ENCODE data around the gene VPREB3. TPM values are rescaled to one million over a fixed set of nuclear protein-coding genes. Genes with fewer than 3 reads are reported as not detected.

VPREB3 gene
- total and polyA plus RNA-seq, 2 donors (not counting 1 experiment from before 2014, with no cell fraction given) = not detected

- no peaks in the 10 kb centered on the region for H3K36me3 ChIP-seq (ENCODE audit: control insufficient read depth, insufficient read depth, low read length)
- no peaks in the 10 kb centered on the region for H3K27me3 ChIP-seq (ENCODE audit: control insufficient read depth, insufficient read depth, low read length)
- peak within 1 kb of the TSS; percentile 17 for H3K9ac ChIP-seq (ENCODE audit: insufficient read depth, low read length)
- H3K9me3 ChIP-seq (ENCODE audit: control insufficient read depth, insufficient read depth, low read depth, low read length) = no peaks in the 10 kb centered on the region
- H3K4me1 ChIP-seq (ENCODE audit: control insufficient read depth, extremely low read depth, insufficient read depth, low read length) = peaks cover 5% of the 10 kb centered on the region
- DNase-seq (ENCODE audit: low read depth in 2 of 2) = peak; percentile 53 to 74
- peak; percentile 63 to 78 for TF ChIP-seq CTCF (conservative IDR thresholded peaks at IDR 0.05 in 1 of 2, IDR thresholded peaks at IDR 0.05 in 1 of 2; ENCODE audit: low read depth in 1 of 2, low read length in 2 of 2)
- TF ChIP-seq EZH2 (IDR thresholded peaks at IDR 0.05; ENCODE audit: low read length, missing control alignments) = no peak
- peak within 1 kb of the TSS; percentile 87 for H3K4me2 ChIP-seq (ENCODE audit: extremely low read depth, insufficient read depth, low read length)
- H3K27ac ChIP-seq (ENCODE audit: insufficient read depth, low read length) = no peak within 1 kb of the TSS
- H4K20me1 ChIP-seq (ENCODE audit: control insufficient read depth, extremely low read depth, insufficient read depth, low read length) = no peaks in the 10 kb centered on the region
- peak within 1 kb of the TSS; percentile 66 for H2AFZ ChIP-seq (ENCODE audit: low read length)
- H3K79me2 ChIP-seq (ENCODE audit: control insufficient read depth, insufficient read depth, low read length) = no peaks in the 10 kb centered on the region
- peak within 1 kb of the TSS; percentile 50 to 62 (median 55) for H3K4me3 ChIP-seq (replicated peaks in 1 of 4; ENCODE audit: control extremely low read depth in 1 of 4, insufficient read depth in 1 of 4, low read depth in 3 of 4, low read length in 4 of 4)
Measured at GRCh38 chr22:23767673-23768548, 13.7 kb upstream of the VPREB3 start, which contains the start of gene CHCHD10. CHCHD10 (minus strand) TSS chr22:23767972; CDS start chr22:23767874, 98 bp downstream.

GRCh38 chr22:23767303-23767672, 13.1 kb upstream of the VPREB3 start:
- no peak overlapping the region for H2AFZ ChIP-seq (ENCODE audit: low read length)

More at GRCh38 chr22:23767303-23767672, 13.1 kb upstream of the VPREB3 start:
- H3K27me3 ChIP-seq (ENCODE audit: control insufficient read depth, insufficient read depth, low read length) = no peaks in the 10 kb centered on the region
- DNase-seq (ENCODE audit: low read depth in 2 of 2) = no peak
- H3K9me3 ChIP-seq (ENCODE audit: control insufficient read depth, insufficient read depth, low read depth, low read length) = no peaks in the 10 kb centered on the region
- H3K4me3 ChIP-seq (replicated peaks in 1 of 4; ENCODE audit: control extremely low read depth in 1 of 4, insufficient read depth in 1 of 4, low read depth in 3 of 4, low read length in 4 of 4) = peak overlapping the region; percentile 50 to 62 (median 55)
- no peaks in the 10 kb centered on the region for H3K36me3 ChIP-seq (ENCODE audit: control insufficient read depth, insufficient read depth, low read length)
- no peak overlapping the region for H3K9ac ChIP-seq (ENCODE audit: insufficient read depth, low read length)
- H3K79me2 ChIP-seq (ENCODE audit: control insufficient read depth, insufficient read depth, low read length) = no peaks in the 10 kb centered on the region
- TF ChIP-seq EZH2 (IDR thresholded peaks at IDR 0.05; ENCODE audit: low read length, missing control alignments) (no peak), CTCF (conservative IDR thresholded peaks at IDR 0.05 in 1 of 2, IDR thresholded peaks at IDR 0.05 in 1 of 2; ENCODE audit: low read depth in 1 of 2, low read length in 2 of 2) (no peak)
- H4K20me1 ChIP-seq (ENCODE audit: control insufficient read depth, extremely low read depth, insufficient read depth, low read length) = no peaks in the 10 kb centered on the region
- no peak overlapping the region for H3K27ac ChIP-seq (ENCODE audit: insufficient read depth, low read length)
- H3K4me1 ChIP-seq (ENCODE audit: control insufficient read depth, extremely low read depth, insufficient read depth, low read length) = peaks cover 3% of the 10 kb centered on the region
- H3K4me2 ChIP-seq (ENCODE audit: extremely low read depth, insufficient read depth, low read length) = peak overlapping the region; percentile 87
